Measurements from ENCODE around the gene CKAP4. TPM values are rescaled to one million over a fixed set of nuclear protein-coding genes. Genes with fewer than 3 reads are reported as not detected.

Gene CKAP4, protein sequence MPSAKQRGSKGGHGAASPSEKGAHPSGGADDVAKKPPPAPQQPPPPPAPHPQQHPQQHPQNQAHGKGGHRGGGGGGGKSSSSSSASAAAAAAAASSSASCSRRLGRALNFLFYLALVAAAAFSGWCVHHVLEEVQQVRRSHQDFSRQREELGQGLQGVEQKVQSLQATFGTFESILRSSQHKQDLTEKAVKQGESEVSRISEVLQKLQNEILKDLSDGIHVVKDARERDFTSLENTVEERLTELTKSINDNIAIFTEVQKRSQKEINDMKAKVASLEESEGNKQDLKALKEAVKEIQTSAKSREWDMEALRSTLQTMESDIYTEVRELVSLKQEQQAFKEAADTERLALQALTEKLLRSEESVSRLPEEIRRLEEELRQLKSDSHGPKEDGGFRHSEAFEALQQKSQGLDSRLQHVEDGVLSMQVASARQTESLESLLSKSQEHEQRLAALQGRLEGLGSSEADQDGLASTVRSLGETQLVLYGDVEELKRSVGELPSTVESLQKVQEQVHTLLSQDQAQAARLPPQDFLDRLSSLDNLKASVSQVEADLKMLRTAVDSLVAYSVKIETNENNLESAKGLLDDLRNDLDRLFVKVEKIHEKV
- total RNA-seq (100 to 1,000 TPM in 1 of 2 donors, 10 to 100 TPM in 1; 86.0 to 111 TPM), polyA plus RNA-seq (ENCODE audit: insufficient read length in 6 of 6) (100 to 1,000 TPM in 2 of 6 donors, 10 to 100 TPM in 4; 92.6 to 119 (median 97.5) TPM)
- long read RNA-seq, donor 1, transcript CKAP4-201 (2 exons, 3,093 nt), result major isoform, 47 of 56 reads
- long read RNA-seq, donor 1, partial matches to known transcripts, result 9 of 56 reads
- long read RNA-seq, donor 1, other reads (novel, unspliced or antisense), result 0 of 56 reads
- long read RNA-seq, donor 2, transcript CKAP4-201 (2 exons, 3,093 nt), result major isoform, 42 of 50 reads
- long read RNA-seq, donor 2, partial matches to known transcripts, result 8 of 50 reads
- long read RNA-seq, donor 2, other reads (novel, unspliced or antisense), result 0 of 50 reads
- long read RNA-seq, donor 3, transcript CKAP4-201 (2 exons, 3,093 nt), result major isoform, 28 of 28 reads
- long read RNA-seq, donor 3, partial matches to known transcripts, result 0 of 28 reads
- long read RNA-seq, donor 3, other reads (novel, unspliced or antisense), result 0 of 28 reads
- long read RNA-seq, donor 4, transcript CKAP4-201 (2 exons, 3,093 nt), result major isoform, 25 of 40 reads
- long read RNA-seq, donor 4, partial matches to known transcripts, result 0 of 40 reads
- long read RNA-seq, donor 4, other reads (novel, unspliced or antisense), result 15 of 40 reads
- long read RNA-seq, donor 5, transcript CKAP4-201 (2 exons, 3,093 nt), result major isoform, 33 of 33 reads
- long read RNA-seq, donor 5, partial matches to known transcripts, result 0 of 33 reads
- long read RNA-seq, donor 5, other reads (novel, unspliced or antisense), result 0 of 33 reads
- long read RNA-seq, donor 6, transcript CKAP4-201 (2 exons, 3,093 nt), result major isoform, 31 of 31 reads
- long read RNA-seq, donor 6, partial matches to known transcripts, result 0 of 31 reads
- long read RNA-seq, donor 6, other reads (novel, unspliced or antisense), result 0 of 31 reads
- long read RNA-seq, donor 7, transcript CKAP4-201 (2 exons, 3,093 nt), result major isoform, 28 of 41 reads
- long read RNA-seq, donor 7, partial matches to known transcripts, result 13 of 41 reads
- long read RNA-seq, donor 7, other reads (novel, unspliced or antisense), result 0 of 41 reads
- long read RNA-seq, donor 8, transcript CKAP4-201 (2 exons, 3,093 nt), result major isoform, 53 of 53 reads
- long read RNA-seq, donor 8, partial matches to known transcripts, result 0 of 53 reads
- long read RNA-seq, donor 8, other reads (novel, unspliced or antisense), result 0 of 53 reads
- long read RNA-seq, donor 9, partial matches to known transcripts, result 0 of 1 reads
- long read RNA-seq, donor 9, other reads (novel, unspliced or antisense), result 0 of 1 reads
- long read RNA-seq, donor 10, transcript CKAP4-201 (2 exons, 3,093 nt), result major isoform, 12 of 16 reads
- long read RNA-seq, donor 10, partial matches to known transcripts, result 0 of 16 reads
- long read RNA-seq, donor 10, other reads (novel, unspliced or antisense), result 4 of 16 reads
- long read RNA-seq, donor 11, transcript CKAP4-201 (2 exons, 3,093 nt), result major isoform, 21 of 35 reads
- long read RNA-seq, donor 11, partial matches to known transcripts, result 14 of 35 reads
- long read RNA-seq, donor 11, other reads (novel, unspliced or antisense), result 0 of 35 reads
- long read RNA-seq, donor 12, transcript CKAP4-201 (2 exons, 3,093 nt), result major isoform, 36 of 36 reads
- long read RNA-seq, donor 12, partial matches to known transcripts, result 0 of 36 reads
- long read RNA-seq, donor 12, other reads (novel, unspliced or antisense), result 0 of 36 reads

GRCh38 chr12:106247674-106248311 lies at the start of gene CKAP4:
CKAP4 (minus strand) TSS chr12:106248020; CDS start chr12:106247851, 169 bp downstream.
- DNase-seq (peak; percentile 81 to 96 (median 87)), ATAC-seq (peak; percentile 80)
- Histone ChIP-seq H3K36me3 (peaks cover 0 to 7% of the 10 kb centered on the region in 2 donors), H3K9me3 (no peaks in the 10 kb centered on the region), H3K4me1 (peaks cover 17 to 52% of the 10 kb centered on the region in 2 donors), H3K27ac (peak within 1 kb of the TSS; percentile 98 to 99), H3K4me3 (peak within 1 kb of the TSS; percentile 83 to 87), H3K27me3 (no peaks in the 10 kb centered on the region)
- intact Hi-C loops (cut with DNase I), result no loop called here
- TF ChIP-seq, protein P1, sequence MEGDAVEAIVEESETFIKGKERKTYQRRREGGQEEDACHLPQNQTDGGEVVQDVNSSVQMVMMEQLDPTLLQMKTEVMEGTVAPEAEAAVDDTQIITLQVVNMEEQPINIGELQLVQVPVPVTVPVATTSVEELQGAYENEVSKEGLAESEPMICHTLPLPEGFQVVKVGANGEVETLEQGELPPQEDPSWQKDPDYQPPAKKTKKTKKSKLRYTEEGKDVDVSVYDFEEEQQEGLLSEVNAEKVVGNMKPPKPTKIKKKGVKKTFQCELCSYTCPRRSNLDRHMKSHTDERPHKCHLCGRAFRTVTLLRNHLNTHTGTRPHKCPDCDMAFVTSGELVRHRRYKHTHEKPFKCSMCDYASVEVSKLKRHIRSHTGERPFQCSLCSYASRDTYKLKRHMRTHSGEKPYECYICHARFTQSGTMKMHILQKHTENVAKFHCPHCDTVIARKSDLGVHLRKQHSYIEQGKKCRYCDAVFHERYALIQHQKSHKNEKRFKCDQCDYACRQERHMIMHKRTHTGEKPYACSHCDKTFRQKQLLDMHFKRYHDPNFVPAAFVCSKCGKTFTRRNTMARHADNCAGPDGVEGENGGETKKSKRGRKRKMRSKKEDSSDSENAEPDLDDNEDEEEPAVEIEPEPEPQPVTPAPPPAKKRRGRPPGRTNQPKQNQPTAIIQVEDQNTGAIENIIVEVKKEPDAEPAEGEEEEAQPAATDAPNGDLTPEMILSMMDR (IDR thresholded peaks at IDR 0.05), result no peak

DNA sequence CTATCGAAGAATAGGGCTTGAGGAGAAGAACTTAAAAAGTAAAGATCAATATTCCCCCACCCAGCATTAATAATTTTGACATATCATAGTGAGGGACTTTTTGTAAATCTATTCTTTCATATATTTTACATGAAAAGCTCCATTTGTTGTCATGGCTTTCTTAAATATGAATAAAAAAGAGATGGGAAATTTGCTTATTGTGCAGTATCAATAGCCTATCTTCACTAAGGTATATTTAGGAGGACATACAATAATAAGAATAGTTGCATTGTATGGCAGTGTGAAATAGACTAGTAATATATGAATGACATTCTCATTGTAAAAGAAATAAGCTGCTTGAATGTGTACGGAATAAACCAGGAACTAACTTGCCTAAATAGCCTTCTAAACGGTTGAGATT lies 49.3 kb upstream of the CKAP4 start:
- no peaks in the 10 kb centered on the region for H3K36me3 ChIP-seq
- H3K9me3 ChIP-seq, result no peaks in the 10 kb centered on the region
- no peaks in the 10 kb centered on the region for H3K27me3 ChIP-seq
- H3K27ac ChIP-seq, result no peak overlapping the region
- TF ChIP-seq, protein P1 (IDR thresholded peaks at IDR 0.05), result no peak
- no peak for ATAC-seq
- H3K4me1 ChIP-seq, result peaks cover 0 to 22% of the 10 kb centered on the region in 2 donors
- intact Hi-C loops (cut with DNase I), result no loop called here
- DNase-seq, result no peak
- no peak overlapping the region for H3K4me3 ChIP-seq

- no peak overlapping the region for H3K27ac ChIP-seq
- intact Hi-C loops (cut with DNase I), result no loop called here
- peak; percentile 85 for ATAC-seq
- no peak for DNase-seq
- no peak overlapping the region for H3K4me3 ChIP-seq
- H3K36me3 ChIP-seq, result no peaks in the 10 kb centered on the region
- no peaks in the 10 kb centered on the region for H3K9me3 ChIP-seq
- no peaks in the 10 kb centered on the region for H3K27me3 ChIP-seq
- TF ChIP-seq, protein P1 (IDR thresholded peaks at IDR 0.05), result no peak
- peaks cover 0 to 16% of the 10 kb centered on the region in 2 donors for H3K4me1 ChIP-seq
Measured at GRCh38 chr12:106296179-106296877, 48.5 kb upstream of the CKAP4 start.

All from left lung (tissue), 14 donors.